ENCODE measurements around the gene OTUD1.
"Not testable (repeated sequence)": the region's sequence is repeated elsewhere in the genome, so short reads cannot be mapped to it uniquely, and the experiment has no call there.

The OTUD1 gene, protein sequence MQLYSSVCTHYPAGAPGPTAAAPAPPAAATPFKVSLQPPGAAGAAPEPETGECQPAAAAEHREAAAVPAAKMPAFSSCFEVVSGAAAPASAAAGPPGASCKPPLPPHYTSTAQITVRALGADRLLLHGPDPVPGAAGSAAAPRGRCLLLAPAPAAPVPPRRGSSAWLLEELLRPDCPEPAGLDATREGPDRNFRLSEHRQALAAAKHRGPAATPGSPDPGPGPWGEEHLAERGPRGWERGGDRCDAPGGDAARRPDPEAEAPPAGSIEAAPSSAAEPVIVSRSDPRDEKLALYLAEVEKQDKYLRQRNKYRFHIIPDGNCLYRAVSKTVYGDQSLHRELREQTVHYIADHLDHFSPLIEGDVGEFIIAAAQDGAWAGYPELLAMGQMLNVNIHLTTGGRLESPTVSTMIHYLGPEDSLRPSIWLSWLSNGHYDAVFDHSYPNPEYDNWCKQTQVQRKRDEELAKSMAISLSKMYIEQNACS
- total RNA-seq = 26.8 to 144 (median 55.4) reads per million in 3 experiments

DNA sequence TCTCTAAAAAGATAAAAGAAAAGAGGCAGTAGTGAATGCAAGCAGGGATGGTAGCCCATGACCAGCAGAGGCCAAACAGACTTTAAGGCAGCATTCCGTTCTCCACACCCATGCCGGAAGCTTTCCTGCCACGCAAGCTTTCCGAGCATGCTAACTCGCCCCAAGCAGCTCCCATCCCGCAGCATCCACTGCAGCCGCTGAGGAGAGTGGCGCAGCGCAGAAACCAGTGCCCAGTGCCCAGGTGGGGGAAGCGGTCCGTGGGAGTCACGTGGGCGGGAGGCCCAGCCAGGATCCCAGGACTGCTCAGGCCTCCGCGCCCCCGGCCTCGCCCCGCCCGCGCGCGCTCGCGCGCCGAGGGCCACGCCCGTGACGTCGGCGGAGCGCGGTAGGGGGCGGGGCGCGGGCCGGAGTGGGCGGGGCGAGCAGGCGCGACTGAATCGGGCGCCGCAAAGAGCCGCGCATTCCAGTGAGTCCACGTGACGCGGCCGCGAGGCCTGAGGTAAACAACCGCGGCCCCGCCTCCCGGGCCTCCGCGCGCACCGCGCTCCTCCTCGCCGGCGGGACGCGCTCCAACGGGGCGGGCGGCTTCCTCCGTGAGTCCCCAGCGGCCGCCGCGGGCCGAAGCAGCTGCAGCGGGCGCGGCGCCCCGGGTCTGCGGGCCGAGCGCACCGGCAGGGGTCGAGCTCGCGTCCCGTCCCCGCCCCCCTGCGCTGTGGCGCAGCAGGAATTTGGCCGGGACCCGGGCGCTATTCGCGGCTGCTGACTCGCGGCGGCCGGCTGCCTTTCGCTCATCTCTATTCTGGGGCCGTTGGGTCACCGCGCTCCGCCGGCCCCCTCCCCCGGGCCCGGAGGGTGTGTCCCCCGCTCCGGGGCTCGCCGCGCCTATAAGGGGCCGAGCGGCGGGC, at the start of gene OTUD1:
Gene OTUD1, plus strand, starts transcription at position 529 of the 905 bp plus-strand sequence. CDS start 383 bp downstream, outside the sequence.
- peak; percentile 94 for DNase-seq

DNA sequence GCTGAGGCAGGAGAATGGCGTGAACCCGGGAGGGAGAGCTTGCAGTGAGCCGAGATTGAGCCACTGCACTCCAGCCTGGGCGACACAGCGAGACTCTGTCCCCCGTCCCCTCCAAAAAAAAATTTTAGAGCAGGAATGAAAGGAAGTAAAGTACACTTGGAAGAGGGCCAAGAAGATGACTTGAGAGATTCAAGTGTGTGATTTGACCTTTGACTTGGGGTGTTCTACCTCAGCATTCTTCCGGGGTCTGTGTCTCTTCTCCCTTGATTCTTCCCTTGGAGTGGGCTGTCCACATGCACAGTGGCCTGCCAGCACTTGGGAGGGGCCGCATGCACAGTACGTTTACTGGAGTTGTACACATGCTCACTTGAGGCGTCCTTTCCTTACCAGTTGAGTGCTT, 48.5 kb upstream of the OTUD1 start:
- not testable (repeated sequence) for DNase-seq

DNA sequence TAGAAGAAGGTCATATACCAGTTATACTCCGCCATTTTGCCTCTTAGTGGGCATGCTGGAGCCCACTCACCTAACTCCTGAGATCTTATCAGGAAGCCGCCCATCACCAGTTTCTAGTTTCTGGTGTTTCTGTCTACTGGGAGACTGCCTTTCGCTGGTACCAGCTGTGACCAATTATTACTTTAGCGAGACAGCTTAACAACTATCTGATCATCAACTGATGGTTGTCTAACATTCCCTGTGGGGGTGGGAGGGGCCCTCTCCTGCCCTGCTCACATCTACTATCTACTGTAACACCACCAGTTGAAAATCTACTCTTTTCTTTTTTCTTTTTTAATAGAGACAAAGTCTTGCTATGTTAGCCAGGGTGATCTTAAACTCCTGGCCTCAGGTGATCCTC, 48.1 kb upstream of the OTUD1 start:
- no peak for DNase-seq

DNA sequence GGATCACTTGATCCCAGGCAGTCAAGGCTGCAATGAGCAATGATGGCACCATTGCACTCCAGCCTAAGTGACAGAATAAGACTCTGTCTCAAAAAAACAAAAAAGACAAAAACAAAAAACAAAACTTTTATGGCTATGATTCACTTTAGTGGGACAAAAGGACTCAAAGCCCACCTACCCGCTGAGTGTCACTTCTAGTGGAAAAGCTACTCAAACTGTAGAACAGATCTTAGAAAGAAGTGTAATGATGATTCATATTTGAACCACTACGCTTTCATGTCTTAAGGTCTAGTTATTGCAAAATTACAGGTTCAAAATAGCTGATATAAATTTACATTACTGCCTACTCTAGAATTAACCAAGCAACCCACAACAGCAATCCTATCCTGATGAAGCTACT, 47.1 kb upstream of the OTUD1 start:
- no peak for DNase-seq

DNA sequence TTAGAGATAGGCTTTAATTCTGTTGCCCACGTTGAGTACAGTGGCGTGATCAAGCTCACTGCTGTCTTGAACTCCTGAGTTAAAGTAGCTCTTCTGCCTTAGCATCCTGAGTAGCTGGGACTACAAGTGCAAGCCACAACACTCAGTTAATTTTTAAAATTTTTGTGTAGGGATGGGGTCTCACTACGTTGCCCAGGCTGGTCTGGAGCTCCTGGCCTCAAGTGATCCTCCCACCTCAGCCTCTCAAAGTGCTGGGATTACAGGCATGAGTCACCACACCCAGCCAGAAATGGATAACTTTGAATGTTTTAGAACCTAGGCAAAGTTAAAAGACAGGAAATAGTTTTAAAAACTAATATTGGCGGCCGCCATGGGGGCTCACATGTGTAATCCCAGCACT, 43.9 kb upstream of the OTUD1 start:
- no peak for DNase-seq

DNA sequence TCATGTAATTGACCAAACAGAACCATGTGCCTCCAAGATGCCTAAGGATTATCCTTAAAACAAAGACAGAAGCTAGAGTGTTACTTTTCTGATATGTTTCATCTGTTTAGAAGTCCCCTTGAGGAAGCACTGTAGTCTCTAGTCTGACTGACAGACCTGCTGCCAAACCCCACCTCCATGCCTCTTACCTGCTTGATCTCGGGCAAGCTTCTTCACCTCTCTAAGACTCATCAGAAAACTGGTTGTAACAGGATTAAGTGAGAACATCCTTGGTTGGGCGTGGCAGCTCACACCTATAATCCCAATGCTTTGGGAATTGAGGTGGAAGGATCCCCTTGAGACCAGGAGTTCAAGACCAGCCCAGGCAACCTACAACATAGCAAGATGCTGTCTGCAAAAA, 42.2 kb upstream of the OTUD1 start:
- DNase-seq = no peak

DNA sequence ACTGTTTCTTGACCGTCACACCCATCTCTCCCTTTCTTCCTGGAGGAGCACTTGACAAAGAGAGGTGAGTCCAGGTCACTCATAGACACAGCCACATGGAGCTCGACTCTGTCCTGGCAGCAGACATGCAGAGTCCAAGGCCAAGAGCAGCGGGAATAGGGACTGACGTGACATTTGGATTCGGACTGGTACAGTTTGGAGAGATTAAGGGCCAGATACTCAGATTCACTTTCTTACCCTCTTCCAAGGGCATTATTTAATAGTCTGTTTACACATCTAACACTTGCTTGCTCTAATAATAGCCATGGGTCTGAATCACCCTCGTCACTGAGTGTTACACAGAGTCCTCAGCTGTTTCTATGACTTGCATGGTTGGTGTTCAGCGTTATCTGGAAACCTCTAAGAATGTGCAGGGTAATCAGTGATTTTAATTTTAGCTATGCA, 39.2 kb upstream of the OTUD1 start:
- DNase-seq = no peak

DNA sequence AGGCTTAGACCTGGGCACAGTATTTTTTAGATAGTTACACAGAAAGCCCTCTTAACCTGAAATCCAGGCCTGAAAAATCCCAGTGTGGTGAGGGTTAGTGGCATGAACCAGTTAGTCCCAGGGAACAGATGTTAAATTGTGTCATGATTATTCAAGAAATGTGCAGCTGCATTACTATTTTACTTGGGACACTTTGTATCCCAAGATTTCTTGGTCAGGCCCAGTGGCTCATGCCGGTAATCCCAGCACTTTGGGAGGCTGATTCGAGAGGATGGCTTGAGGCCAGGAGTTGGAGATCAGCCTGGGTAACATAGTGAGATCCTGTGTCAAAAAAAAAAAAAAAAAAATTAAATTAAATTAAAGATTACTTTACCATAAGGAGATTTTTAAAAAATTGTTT, 36.0 kb upstream of the OTUD1 start:
- no peak for DNase-seq

DNA sequence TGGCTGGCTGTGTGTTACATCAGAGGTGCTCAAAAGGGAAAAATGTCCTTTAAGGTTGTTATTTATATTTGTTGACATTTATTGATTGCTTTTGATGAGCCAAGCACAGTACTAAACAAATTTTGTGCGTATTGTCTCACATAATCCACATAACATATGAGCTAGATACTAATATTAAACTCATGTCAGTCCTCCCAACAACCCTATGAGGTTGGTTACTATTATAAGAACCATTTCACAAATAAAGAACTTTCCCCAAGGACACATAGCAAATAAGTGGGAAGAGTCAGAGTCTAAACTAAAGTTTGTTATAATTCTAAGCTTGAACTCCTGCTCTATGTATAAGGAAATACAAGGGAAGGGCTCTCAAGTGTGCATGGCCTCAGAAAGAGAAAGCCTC, 35.6 kb upstream of the OTUD1 start:
- no peak for DNase-seq

DNA sequence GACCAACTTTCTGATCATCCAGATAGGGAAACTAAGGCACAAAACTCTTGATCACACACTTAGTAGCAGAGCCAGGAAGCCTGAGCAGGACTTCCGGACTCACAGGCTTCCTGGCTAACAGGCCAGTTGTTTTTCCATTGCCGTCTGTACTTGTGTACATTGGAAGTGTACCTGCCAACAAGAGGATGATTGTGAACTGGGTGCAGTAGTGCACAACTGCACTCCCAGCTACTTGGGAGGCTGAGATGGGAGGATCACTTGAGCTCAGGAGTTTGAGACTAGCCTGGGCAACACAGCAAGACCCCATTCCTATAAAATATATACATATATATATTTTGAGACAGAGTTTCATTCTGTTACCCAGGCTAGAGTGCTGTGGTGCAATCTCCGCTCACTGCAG, 35.2 kb upstream of the OTUD1 start:
- DNase-seq = no peak

DNA sequence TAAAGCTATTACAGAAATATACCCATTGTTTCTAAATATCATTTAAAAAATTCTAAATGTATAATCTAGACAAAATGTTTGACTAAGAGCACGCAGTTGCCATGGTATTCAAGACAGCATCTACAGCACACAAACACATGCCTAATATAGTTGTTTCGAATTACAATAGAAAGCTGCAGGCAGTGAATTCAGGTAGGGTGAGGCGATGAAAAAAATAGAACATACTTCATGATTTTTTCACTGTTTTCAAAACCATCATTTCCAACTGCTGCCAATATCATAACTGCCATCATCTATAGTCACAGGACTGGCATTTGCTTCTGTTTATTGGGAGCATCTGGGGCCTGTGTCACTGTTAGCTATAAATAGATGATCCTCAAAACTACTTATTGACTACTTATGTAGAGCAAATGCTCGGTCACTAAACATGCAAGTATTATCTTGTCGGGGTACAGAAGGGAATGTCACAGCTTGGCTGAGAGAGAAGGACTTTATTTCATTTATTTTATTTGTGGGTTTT, 34.4 kb upstream of the OTUD1 start:
- no peak for DNase-seq

DNA sequence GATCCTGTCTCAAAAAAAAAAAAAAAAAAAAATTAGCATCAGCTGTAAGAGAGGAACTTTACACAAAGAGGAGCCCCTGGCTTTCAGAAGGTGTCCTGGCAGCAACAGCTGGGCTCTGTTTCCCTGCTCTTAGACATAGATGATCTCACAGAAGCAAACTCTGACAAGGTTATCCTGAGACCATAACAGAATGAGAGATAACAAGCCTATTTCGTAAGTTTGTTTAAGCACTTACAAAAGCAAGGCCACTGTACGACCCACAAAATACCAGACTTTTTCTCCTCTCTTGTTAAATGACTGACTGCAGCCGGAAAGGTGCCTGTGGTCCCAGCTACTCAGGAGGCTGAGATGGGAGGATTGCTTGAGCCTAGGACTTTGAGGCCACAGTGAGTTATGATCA, 33.3 kb upstream of the OTUD1 start:
- DNase-seq = no peak

DNA sequence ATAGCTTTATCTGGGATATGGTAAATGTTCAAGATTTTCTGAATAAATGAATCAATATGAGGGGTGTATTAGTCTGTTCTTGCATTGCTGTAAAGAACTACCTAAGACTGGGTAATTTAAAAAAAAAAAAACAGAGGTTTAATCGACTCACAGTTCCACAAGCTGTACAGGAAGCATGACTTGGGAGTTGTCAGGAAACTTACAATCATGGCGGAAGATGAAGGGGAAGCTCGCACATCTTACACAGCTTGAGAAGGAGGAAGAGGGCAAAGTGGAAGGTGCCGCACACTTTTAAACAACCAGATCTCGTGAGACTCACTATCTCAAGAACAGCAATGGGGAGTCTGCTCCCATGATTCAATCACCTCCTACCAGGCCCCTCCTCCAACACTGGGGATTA, 32.5 kb upstream of the OTUD1 start:
- no peak for DNase-seq

DNA sequence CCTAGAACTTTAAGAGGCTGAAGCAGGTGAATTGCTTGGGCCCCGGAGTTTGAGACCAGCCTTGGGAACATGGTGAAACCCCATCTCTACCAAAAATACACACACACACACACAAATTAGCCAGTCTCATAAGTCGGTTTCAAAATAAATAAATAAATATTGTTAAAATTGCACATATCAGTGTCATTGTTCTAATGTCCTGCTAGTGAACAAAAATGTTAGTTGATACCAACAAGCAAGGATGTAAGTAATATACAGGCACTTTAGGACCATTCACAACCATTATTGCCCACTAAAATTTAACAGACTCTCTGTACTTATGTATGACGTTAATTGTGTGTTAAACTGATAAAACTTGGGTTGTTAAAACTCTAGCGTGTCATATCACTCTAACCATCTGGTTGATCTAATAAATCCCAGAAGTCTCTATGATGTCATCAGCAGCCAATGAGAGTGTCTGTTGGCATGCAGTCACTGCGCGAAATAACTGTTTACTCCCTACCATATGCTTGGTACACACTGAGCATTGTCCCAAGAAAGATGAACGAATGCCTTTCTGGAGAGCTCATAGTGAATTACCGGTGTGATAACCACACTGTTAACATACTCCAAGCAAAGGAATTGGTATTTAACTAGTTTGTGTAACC, 30.4 kb upstream of the OTUD1 start:
- no peak for DNase-seq

DNA sequence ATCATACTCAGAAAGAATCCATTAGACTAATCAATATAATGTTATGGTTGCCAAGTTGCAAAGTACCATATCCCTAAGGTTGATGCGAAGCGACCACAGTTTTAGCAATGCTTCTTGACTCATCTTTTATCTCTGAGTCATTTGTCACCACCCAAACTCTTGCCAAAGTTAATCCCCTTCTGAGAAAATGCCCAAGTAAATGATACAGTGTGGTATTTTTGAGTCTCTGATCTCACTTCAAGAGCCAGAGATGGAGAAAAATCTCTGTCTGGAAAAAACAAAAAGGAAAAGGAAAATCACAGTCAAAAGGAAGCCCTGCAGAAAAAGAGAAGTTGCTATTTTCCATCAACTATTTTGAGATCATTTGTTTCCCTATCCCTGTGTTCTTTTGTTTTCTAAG, 26.7 kb upstream of the OTUD1 start:
- no peak for DNase-seq

DNA sequence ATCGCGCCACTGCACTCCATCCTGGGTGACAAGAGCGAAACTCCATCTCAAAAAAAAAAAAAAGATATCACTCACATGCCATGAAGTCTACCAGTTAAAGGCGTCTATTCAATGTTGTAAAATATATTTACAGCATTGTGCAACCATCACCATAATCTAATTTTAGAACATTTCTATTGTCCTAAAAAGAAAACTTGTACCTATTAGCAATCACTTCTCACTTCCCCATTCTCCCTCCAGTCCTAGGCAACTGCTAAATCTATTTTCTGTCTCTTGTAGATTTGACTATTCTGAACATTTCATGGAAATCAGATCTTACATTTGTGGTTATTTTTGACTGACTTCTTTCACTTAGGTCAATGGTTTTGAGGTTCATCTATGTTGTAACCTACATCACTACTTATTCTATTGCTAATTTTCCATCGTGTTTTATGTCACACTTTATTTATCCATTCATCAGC, 25.2 kb upstream of the OTUD1 start:
- DNase-seq = no peak

DNA sequence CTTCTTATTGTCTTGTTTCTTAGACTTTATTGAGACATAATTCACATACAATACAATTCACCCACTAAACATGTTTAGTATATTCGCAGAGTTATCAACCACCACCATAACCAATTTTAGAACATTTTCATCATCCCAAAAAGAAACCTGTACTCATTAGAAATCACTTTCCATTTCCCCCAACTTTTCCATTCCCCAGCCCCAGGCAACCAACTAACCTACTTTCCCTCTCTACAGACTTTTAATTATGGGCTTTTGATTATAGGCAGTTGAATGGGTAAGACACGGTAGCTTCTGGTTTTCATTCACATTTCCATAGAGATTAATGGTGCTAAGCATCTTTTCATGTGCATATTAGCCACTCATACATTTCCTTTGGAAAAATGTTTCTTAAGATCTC, 24.2 kb upstream of the OTUD1 start:
- no peak for DNase-seq

DNA sequence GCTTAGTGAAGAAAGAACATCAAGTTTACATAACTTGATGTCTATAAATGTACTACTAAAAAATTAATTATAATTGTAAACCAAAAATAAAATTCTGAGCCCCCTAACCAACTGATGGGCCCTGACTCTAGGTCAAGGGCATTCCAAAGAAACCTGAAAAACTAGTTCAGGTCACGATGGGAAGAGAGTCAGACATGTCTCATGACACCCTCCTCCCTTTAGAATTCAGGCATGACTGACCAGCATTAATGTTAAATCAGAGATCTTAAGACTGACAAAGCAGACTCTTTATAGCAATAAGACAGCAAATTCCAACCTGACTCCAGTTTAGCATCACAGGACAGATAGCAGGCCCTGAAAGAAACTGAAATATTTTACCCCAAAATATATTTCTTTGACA, 21.6 kb upstream of the OTUD1 start:
- no peak for DNase-seq

DNA sequence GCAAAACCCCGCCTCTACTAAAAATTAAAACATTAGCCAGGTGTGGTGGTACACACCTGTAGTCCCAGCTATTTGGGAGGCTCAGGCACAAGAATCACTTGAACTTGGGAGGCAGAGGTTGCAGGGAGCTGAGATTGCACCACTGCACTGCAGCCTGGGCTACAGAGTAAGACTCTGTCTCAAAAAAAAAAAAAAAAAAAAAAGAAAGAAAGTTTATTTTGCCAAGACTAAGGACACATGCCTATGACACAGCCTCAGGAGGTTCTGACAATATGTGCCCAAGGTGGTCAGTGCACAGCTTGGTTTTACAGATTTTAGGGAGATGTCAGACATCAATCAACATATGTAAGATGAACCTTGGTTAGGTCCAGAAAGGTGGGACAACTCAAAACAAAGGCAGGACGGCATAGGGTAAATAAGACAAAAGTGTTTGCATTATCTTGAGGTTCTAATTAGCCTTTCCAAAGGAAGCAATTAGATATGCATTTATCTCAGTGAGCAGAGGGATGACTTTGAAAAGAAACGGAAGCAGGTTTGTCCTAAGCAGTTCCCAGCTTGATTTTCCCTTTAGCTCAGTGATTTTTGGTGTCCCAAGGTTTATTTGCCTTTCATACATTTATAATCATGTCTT, 20.7 kb upstream of the OTUD1 start:
- no peak for DNase-seq

DNA sequence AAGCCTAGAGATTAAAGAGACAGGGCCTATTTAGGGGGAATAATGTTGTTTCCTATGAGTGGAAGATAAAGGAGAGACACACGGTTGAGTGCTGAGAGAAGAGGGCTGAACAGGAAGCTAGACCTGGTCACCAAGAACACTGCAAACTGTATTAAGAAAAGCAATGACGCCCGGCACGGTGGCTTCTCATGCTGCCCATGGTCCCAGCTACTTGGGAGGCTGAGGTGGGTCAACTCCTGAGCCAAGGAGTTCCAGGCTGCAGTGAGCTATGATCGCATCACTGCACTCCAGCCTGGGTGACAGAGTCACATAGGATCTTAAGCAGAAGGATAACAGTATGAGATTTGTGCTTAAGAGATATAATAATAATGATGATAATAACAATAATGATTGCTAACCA, 19.7 kb upstream of the OTUD1 start:
- DNase-seq = no peak

DNA sequence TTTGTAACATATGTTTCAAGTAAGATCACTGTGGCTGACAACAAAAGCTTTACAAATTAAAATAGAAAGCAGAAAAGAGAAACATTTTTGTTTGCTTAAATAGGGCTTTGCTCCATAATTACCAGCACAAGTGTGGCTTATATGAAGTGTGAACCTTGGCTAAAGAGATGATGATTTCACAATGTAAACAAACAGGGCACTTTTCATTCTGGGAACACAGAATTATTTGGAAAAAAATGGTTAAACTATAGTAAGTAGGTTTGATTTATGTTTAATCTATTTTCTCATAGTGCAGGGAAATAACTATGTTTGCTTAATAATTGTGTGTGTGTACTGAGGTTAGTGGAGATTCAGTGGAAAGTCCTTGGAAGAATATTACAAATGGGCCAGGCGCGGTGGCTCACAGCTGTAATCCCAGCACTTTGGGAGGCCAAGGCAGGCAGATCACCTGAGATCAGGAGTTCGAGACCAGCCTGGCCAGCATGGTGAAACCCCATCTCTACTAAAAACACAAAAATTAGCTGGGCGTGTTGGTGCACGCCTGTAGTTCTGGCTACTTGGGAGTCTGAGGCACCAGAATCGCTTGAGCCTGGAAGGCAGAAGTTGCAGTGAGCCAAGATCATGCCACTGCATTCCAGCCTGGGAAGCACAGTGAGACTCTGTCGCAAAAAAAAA, 19.1 kb upstream of the OTUD1 start:
- no peak for DNase-seq

DNA sequence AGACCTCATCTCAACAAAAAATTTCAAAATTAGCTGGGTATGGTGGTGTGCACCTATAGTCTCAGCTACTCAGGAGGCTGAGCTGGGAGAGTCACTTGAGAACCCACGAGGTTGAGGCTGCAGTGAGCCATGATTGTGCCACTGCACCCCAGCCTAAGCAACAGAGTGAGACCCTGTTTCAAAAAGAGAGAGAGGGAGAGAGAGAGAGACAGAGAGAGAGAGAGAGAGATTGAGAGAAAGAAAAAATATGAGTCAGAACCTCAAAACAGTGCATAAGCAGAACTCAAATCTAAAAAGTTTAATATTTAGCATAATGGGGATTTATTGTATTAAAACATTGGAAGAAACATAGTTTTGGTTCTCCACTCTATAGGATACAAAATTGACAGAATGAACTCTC, 17.5 kb upstream of the OTUD1 start:
- DNase-seq = no peak

Measured in central memory CD4-positive, alpha-beta T cell (primary cell).